A549 (cell line): ENCODE results near the gene DNAJC5. TPM values are rescaled to one million over a fixed set of nuclear protein-coding genes. Genes with fewer than 3 reads are reported as not detected.

ENCODE experiments used
- ATAC-seq, 2 experiments: fragments of 200-7000 bp in 1 of 2; fragments of >200 bp in 1 of 2; cut with Nextera tagmentation in 1 of 2; cut with Tn5 transposase in 1 of 2; 3 replicates each; pipeline versions ENCODE4 v1.8.0 to v1.9.1; 2018 to 2020; ENCODE audit warnings: mild to moderate bottlenecking in 1 of 2, moderate library complexity in 1 of 2
- CTCF ChIA-PET: fragments of 300-600 bp; sonication (Branson Sonifier 250); formaldehyde crosslinking; extraction: SDS; loops from one replicate; lab custom pipeline; 2021; ENCODE audit warnings: antibody characterized with exemption, inconsistent platforms; lab: Yijun Ruan, JAX
- POLR2A ChIA-PET: fragments of 350-600 bp; formaldehyde crosslinking; extraction: SDS; loops from one replicate; lab custom pipeline; 2021; ENCODE audit warnings: antibody characterized with exemption, inconsistent platforms; lab: Yijun Ruan, JAX
- DNase-seq, 2 experiments: peaks; one replicate each; pipeline versions ENCODE4 v3.0.0 to v3.0.0-alpha.2; 2011 to 2016; ENCODE audit warnings: low read depth in 1 of 2, low spot score in 1 of 2
- FAIRE-seq: peaks from 2 replicates; lab custom pipeline; 2011; peaks lifted over from hg19 to GRCh38; lab: Jason Lieb, UNC
- H3K27ac ChIP-seq, 2 experiments: fragments of >200 bp; sonication (Bioruptor Twin); formaldehyde crosslinking; 3 replicates each; pipeline ENCODE4 v1.5.1; 2016 to 2017
- H3K4me1 ChIP-seq: fragments of >200 bp; sonication (Bioruptor Twin); formaldehyde crosslinking; 3 replicates; pipeline ENCODE4 v1.6.1; 2016
- H3K4me2 ChIP-seq: fragments of >200 bp; sonication (Bioruptor Twin); formaldehyde crosslinking; 3 replicates; pipeline ENCODE4 v1.6.1; 2016
- H3K4me3 ChIP-seq: fragments of >200 bp; sonication (Bioruptor Twin); formaldehyde crosslinking; 3 replicates; pipeline ENCODE4 v1.5.1; 2016
- H3K9me3 ChIP-seq: fragments of >200 bp; sonication (Bioruptor Twin); formaldehyde crosslinking; 3 replicates; pipeline ENCODE4 v1.6.1; 2016
- CEBPB ChIP-seq, 2 experiments: fragments of >200 bp in 1 of 2; sonication (Bioruptor Twin) in 1 of 2; formaldehyde crosslinking in 1 of 2; IDR thresholded peaks; 2 replicates each; pipeline ENCODE4 v1.6.1; 2012 to 2016
- EHF ChIP-seq: fragments of 250-450 bp; sonication (Bioruptor Pico); IDR thresholded peaks from 2 replicates; pipeline ENCODE4 v1.5.0; 2020; ENCODE audit warnings: mild to moderate bottlenecking
- EHMT2 ChIP-seq: fragments of 200-600 bp; sonication (generic); IDR thresholded peaks from 2 replicates; pipeline ENCODE4 v1.6.1; 2016; ENCODE audit warnings: antibody characterized with exemption, low read depth, mild to moderate bottlenecking, moderate library complexity
- FOSB ChIP-seq: fragments of 250-450 bp; sonication (Bioruptor Pico); IDR thresholded peaks from 2 replicates; pipeline ENCODE4 v1.5.0; 2020; ENCODE audit warnings: mild to moderate bottlenecking, moderate library complexity
- GATA3 ChIP-seq: IDR thresholded peaks from 2 replicates; pipeline ENCODE4 v1.6.1; 2012; ENCODE audit warnings: borderline replicate concordance
- HOXB13 ChIP-seq: fragments of 250-450 bp; sonication (Bioruptor Pico); IDR thresholded peaks from 2 replicates; pipeline ENCODE4 v1.5.0; 2020; ENCODE audit warnings: low read depth, mild to moderate bottlenecking, moderate library complexity
- HOXB5 ChIP-seq: fragments of 250-450 bp; sonication (Bioruptor Pico); IDR thresholded peaks from 2 replicates; pipeline ENCODE4 v1.5.0; 2020; ENCODE audit warnings: mild to moderate bottlenecking, moderate library complexity
- JUNB ChIP-seq: fragments of >200 bp; sonication (Bioruptor Twin); formaldehyde crosslinking; IDR thresholded peaks from 2 replicates; pipeline ENCODE4 v1.6.1; 2016
- MYC ChIP-seq: IDR thresholded peaks from 2 replicates; pipeline ENCODE4 v1.6.1; 2012; ENCODE audit warnings: mild to moderate bottlenecking, inconsistent platforms, low read length, improper control_type of control experiment, borderline replicate concordance
- NFE2L2 ChIP-seq: fragments of 150-350 bp; conservative IDR thresholded peaks from 2 replicates; pipeline ENCODE4 v1.6.1; 2014; ENCODE audit warnings: low read length
- NPAS2 ChIP-seq: fragments of 250-450 bp; sonication (Bioruptor Pico); IDR thresholded peaks from 2 replicates; pipeline ENCODE4 v1.8.0; 2022; ENCODE audit warnings: mild to moderate bottlenecking, moderate library complexity, borderline replicate concordance
- PHF8 ChIP-seq: fragments of 200-600 bp; sonication (generic); IDR thresholded peaks from 2 replicates; pipeline ENCODE4 v1.6.1; 2016; ENCODE audit warnings: low read depth, mild to moderate bottlenecking, antibody characterized with exemption, moderate library complexity, borderline replicate concordance
- ZFP36 ChIP-seq: fragments of 450-650 bp; IDR thresholded peaks from 2 replicates; pipeline ENCODE4 v1.6.1; 2014; ENCODE audit warnings: borderline replicate concordance; ENCODE audit not compliant: partially characterized antibody
- ZNF302 ChIP-seq: fragments of 250-450 bp; sonication (Bioruptor Pico); IDR thresholded peaks from 2 replicates; pipeline ENCODE4 v1.9.0; 2021; ENCODE audit warnings: inconsistent platforms, mild to moderate bottlenecking, moderate library complexity
- WGBS: methylation state at CpG from one replicate; pipeline ENCODE4 v1.1.6; 2017; ENCODE audit errors: missing lambda C conversion rate; 5-methylcytosine and 5-hydroxymethylcytosine counted together
- polyA plus RNA-seq, 4 experiments: library from polyadenylated mRNA; depleted of rRNA in 3 of 4; stranded (reverse); fragments of >200 nt; fragmentation: RNase III in 1 of 4; extraction: RNeasy Plus Mini Kit Qiagen cat#74134 plus additional on column Dnase treatment in 1 of 4; gene quantifications; 2 replicates in 3 of 4; 3 replicates in 1 of 4; pipeline ENCODE4 v1.2.3, GENCODE V29; 2011 to 2017
- TF ChIP-seq, protein P1 (sequence below): fragments of 250-450 bp; sonication (Bioruptor Pico); IDR thresholded peaks from 2 replicates; pipeline ENCODE4 v1.5.0; 2021; ENCODE audit warnings: mild to moderate bottlenecking, moderate library complexity, borderline replicate concordance
- TF ChIP-seq, protein P2 (sequence below): fragments of 250-450 bp; sonication (Bioruptor Pico); IDR thresholded peaks from 2 replicates; pipeline ENCODE4 v1.5.0; 2020; ENCODE audit warnings: low read depth, mild to moderate bottlenecking, moderate library complexity
- TF ChIP-seq, protein P3 (sequence below): fragments of 200-600 bp; sonication (generic); IDR thresholded peaks from 2 replicates; pipeline ENCODE4 v1.6.1; 2016; ENCODE audit warnings: antibody characterized with exemption, mild to moderate bottlenecking, moderate library complexity
- TF ChIP-seq, protein P4 (sequence below): fragments of >200 bp; sonication (Bioruptor Twin); formaldehyde crosslinking; IDR thresholded peaks from 3 replicates; pipeline ENCODE4 v1.6.1; 2016
- TF ChIP-seq, protein P5 (sequence below): fragments of 150-350 bp; IDR thresholded peaks from 2 replicates; pipeline ENCODE4 v1.6.1; 2014; ENCODE audit warnings: low read depth, mild to moderate bottlenecking, low read length
- TF ChIP-seq, protein P6 (sequence below): fragments of >200 bp; sonication (Bioruptor Twin); formaldehyde crosslinking; IDR thresholded peaks from 3 replicates; pipeline ENCODE4 v1.5.1; 2016

The DNAJC5 gene
- polyA plus RNA-seq, 2 of the 4 experiments (the other 2 are of a cell fraction) = 20.4 to 23.2 TPM

DNA sequence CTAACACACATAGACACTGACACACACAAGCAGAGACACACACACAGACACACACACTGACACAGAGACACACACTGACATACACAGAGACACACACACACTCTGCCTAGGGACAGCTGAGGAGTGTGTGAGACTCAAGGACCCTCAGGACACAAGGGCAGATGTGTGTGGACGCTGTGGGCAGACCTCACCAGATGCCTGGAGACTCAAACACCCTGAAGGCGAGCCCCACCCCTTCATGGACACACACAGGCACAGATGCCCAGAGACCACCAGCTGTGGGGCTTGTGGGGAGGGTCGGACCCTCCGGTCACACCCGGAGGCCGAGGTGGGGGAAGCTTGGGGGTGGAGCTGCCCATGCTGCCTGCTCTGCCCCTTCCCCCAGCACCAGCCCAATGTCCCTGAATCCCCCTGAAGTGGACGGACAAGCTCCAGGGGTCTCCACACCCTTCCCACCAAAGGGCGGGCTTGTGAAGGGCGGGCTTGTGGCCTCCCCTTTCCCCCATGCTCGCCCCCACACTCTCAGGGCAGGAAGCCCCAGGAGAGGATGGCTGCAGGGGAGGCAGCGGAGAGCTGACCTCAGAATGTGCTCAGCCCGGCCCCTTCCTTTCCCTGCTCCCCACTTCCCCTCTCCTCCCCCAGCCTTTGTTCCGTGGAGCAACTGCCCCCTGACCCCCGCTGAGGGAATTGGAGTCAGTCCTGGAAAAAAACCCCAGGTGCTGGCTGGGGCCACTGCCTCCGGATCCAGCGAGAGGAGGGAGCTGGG lies 47.5 kb upstream of the DNAJC5 start:
- ATAC-seq (peak in 1 of 2 experiments; percentile 7; a peak in 2 of 6 replicates), DNase-seq (no peak), FAIRE-seq (no peak)
- no peak overlapping the region for H3K4me3 ChIP-seq
- no peak overlapping the region for H3K4me2 ChIP-seq
- ChIA-PET POLR2A (interaction anchor here (1.9 kb wide), 1 partner anchor 18 kb away, joined by 4 read pairs; the partner anchor contains the start of gene TPD52L2), CTCF (interaction anchor here (0.7 to 1.1 kb wide), 3 partner anchors 16 to 158 kb away, joined by 3 read pairs; no protein-coding TSS in a partner anchor)
- no peak for TF ChIP-seq NPAS2 (CRISPR knock-in tag)
- no peak for TF ChIP-seq ZNF302 (CRISPR knock-in tag)
- TF ChIP-seq HOXB13 (CRISPR knock-in tag) = no peak
- TF ChIP-seq EHF (CRISPR knock-in tag) = no peak
- TF ChIP-seq JUNB = no peak
- TF ChIP-seq, protein P1, sequence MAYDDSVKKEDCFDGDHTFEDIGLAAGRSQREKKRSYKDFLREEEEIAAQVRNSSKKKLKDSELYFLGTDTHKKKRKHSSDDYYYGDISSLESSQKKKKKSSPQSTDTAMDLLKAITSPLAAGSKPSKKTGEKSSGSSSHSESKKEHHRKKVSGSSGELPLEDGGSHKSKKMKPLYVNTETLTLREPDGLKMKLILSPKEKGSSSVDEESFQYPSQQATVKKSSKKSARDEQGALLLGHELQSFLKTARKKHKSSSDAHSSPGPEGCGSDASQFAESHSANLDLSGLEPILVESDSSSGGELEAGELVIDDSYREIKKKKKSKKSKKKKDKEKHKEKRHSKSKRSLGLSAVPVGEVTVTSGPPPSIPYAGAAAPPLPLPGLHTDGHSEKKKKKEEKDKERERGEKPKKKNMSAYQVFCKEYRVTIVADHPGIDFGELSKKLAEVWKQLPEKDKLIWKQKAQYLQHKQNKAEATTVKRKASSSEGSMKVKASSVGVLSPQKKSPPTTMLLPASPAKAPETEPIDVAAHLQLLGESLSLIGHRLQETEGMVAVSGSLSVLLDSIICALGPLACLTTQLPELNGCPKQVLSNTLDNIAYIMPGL = no peak
- TF ChIP-seq GATA3 = no peak
- no peak for TF ChIP-seq ZFP36
- peaks cover 17% of the 10 kb centered on the region for H3K4me1 ChIP-seq
- WGBS = 75% methylated on average over 6 of the region's 16 CpGs
- peak overlapping the region in 1 of 2 experiments; percentile 9; a peak in 1 of 6 replicates for H3K27ac ChIP-seq
- H3K9me3 ChIP-seq = no peaks in the 10 kb centered on the region

DNA sequence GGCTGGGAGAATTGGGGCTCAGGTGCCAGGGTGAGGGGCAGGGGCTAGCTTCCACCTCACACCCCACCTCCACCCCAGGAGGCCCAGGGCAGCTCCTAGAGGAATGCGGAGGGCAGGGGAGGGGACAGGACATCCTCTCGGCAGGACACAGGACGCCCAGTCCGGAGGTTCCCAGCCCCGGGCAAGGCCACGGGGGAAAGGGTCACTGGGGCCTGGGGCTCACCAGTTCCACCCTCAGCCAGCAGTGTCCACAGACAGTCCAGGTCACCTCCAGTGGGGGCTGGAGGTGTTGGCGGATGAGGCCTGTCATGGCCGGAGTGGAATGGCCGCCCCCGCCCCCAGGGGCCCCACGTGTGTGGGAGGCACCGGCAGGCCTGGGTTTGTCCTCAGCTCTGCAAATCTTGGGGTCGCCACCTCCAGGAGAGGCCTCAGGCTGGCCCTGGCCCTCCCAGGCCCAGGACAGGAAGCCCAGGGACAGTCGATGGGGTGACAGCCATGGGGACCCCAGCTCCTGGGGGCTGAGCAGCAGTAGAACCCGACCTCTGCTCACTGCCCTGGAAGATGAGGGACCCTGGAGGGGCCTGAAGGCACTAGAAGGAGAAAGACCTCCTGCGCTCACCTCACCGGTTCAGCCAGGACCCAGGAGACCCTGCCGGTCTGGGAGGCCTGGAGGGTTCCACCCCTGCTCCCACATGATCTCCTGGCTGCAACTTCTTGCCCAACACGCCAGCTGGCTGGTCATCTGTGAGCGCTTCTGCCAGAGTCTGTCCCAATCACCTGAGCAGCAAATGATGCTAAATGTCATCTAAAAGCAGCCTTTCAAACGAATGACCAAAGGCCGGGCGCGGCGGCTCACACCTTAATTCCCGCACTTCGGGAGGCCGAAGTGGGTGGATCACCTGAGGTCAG lies 46.7 kb upstream of the DNAJC5 start:
- ATAC-seq (peak; percentile 10 to 22; a peak in 4 of 6 replicates), DNase-seq (no peak), FAIRE-seq (no peak)
- ChIA-PET CTCF (interaction anchor here (0.7 to 0.9 kb wide), 2 partner anchors 16 to 29 kb away, joined by 3 read pairs; no protein-coding TSS in a partner anchor), POLR2A (interaction anchor here (1.9 kb wide), 1 partner anchor 17 kb away, joined by 4 read pairs; the partner anchor contains the start of gene TPD52L2)
- H3K27ac ChIP-seq = peak overlapping the region in 1 of 2 experiments; percentile 9; a peak in 1 of 6 replicates
- 90% methylated on average over 18 of the region's 28 CpGs for WGBS
- peaks cover 17% of the 10 kb centered on the region for H3K4me1 ChIP-seq
- H3K4me2 ChIP-seq = no peak overlapping the region
- H3K9me3 ChIP-seq = no peaks in the 10 kb centered on the region
- no peak overlapping the region for H3K4me3 ChIP-seq
- TF ChIP-seq NFE2L2 (no peak), FOSB (CRISPR knock-in tag) (no peak), HOXB5 (CRISPR knock-in tag) (no peak), CEBPB (IDR thresholded peaks at IDR 0.05) (no peak), MYC (no peak), HOXB13 (CRISPR knock-in tag) (no peak), PHF8 (no peak), EHMT2 (no peak)
- TF ChIP-seq, protein P2, sequence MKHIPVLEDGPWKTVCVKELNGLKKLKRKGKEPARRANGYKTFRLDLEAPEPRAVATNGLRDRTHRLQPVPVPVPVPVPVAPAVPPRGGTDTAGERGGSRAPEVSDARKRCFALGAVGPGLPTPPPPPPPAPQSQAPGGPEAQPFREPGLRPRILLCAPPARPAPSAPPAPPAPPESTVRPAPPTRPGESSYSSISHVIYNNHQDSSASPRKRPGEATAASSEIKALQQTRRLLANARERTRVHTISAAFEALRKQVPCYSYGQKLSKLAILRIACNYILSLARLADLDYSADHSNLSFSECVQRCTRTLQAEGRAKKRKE (CRISPR knock-in tag) = no peak
- TF ChIP-seq, protein P3, sequence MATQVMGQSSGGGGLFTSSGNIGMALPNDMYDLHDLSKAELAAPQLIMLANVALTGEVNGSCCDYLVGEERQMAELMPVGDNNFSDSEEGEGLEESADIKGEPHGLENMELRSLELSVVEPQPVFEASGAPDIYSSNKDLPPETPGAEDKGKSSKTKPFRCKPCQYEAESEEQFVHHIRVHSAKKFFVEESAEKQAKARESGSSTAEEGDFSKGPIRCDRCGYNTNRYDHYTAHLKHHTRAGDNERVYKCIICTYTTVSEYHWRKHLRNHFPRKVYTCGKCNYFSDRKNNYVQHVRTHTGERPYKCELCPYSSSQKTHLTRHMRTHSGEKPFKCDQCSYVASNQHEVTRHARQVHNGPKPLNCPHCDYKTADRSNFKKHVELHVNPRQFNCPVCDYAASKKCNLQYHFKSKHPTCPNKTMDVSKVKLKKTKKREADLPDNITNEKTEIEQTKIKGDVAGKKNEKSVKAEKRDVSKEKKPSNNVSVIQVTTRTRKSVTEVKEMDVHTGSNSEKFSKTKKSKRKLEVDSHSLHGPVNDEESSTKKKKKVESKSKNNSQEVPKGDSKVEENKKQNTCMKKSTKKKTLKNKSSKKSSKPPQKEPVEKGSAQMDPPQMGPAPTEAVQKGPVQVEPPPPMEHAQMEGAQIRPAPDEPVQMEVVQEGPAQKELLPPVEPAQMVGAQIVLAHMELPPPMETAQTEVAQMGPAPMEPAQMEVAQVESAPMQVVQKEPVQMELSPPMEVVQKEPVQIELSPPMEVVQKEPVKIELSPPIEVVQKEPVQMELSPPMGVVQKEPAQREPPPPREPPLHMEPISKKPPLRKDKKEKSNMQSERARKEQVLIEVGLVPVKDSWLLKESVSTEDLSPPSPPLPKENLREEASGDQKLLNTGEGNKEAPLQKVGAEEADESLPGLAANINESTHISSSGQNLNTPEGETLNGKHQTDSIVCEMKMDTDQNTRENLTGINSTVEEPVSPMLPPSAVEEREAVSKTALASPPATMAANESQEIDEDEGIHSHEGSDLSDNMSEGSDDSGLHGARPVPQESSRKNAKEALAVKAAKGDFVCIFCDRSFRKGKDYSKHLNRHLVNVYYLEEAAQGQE = no peak
- TF ChIP-seq, protein P4, sequence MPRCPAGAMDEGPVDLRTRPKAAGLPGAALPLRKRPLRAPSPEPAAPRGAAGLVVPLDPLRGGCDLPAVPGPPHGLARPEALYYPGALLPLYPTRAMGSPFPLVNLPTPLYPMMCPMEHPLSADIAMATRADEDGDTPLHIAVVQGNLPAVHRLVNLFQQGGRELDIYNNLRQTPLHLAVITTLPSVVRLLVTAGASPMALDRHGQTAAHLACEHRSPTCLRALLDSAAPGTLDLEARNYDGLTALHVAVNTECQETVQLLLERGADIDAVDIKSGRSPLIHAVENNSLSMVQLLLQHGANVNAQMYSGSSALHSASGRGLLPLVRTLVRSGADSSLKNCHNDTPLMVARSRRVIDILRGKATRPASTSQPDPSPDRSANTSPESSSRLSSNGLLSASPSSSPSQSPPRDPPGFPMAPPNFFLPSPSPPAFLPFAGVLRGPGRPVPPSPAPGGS = no peak
- TF ChIP-seq, protein P5, sequence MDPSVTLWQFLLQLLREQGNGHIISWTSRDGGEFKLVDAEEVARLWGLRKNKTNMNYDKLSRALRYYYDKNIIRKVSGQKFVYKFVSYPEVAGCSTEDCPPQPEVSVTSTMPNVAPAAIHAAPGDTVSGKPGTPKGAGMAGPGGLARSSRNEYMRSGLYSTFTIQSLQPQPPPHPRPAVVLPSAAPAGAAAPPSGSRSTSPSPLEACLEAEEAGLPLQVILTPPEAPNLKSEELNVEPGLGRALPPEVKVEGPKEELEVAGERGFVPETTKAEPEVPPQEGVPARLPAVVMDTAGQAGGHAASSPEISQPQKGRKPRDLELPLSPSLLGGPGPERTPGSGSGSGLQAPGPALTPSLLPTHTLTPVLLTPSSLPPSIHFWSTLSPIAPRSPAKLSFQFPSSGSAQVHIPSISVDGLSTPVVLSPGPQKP = no peak
- TF ChIP-seq, protein P6, sequence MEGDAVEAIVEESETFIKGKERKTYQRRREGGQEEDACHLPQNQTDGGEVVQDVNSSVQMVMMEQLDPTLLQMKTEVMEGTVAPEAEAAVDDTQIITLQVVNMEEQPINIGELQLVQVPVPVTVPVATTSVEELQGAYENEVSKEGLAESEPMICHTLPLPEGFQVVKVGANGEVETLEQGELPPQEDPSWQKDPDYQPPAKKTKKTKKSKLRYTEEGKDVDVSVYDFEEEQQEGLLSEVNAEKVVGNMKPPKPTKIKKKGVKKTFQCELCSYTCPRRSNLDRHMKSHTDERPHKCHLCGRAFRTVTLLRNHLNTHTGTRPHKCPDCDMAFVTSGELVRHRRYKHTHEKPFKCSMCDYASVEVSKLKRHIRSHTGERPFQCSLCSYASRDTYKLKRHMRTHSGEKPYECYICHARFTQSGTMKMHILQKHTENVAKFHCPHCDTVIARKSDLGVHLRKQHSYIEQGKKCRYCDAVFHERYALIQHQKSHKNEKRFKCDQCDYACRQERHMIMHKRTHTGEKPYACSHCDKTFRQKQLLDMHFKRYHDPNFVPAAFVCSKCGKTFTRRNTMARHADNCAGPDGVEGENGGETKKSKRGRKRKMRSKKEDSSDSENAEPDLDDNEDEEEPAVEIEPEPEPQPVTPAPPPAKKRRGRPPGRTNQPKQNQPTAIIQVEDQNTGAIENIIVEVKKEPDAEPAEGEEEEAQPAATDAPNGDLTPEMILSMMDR = no peak
